ENCODE results near the gene NFAM1. TPM values are rescaled to one million over a fixed set of nuclear protein-coding genes. Genes with fewer than 3 reads are reported as not detected.

Gene NFAM1
- total and polyA plus RNA-seq, 2 of the 13 experiments (the other 11 are each of a cell fraction or from before 2014, with no cell fraction given) = 0.03 TPM; not detected in 1

GRCh38 chr22:42440728-42441127, 8.5 kb upstream of the NFAM1 start (continued):
- no peak for TF ChIP-seq ZNF430 (CRISPR knock-in tag; IDR thresholded peaks at IDR 0.05)
- no peak for TF ChIP-seq ZNF260 (CRISPR knock-in tag; IDR thresholded peaks at IDR 0.05; ENCODE audit: borderline replicate concordance, low read depth)
- no peak for TF ChIP-seq ZNF33A (CRISPR knock-in tag; IDR thresholded peaks at IDR 0.05; ENCODE audit: borderline replicate concordance)
- TF ChIP-seq, protein P1, sequence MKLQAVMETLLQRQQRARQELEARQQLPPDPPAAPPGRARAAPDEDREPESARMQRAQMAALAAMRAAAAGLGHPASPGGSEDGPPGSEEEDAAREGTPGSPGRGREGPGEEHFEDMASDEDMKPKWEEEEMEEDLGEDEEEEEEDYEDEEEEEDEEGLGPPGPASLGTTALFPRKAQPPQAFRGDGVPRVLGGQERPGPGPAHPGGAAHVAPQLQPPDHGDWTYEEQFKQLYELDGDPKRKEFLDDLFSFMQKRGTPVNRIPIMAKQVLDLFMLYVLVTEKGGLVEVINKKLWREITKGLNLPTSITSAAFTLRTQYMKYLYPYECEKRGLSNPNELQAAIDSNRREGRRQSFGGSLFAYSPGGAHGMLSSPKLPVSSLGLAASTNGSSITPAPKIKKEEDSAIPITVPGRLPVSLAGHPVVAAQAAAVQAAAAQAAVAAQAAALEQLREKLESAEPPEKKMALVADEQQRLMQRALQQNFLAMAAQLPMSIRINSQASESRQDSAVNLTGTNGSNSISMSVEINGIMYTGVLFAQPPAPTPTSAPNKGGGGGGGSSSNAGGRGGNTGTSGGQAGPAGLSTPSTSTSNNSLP (IDR thresholded peaks at IDR 0.05; ENCODE audit: low read depth, low read length) = no peak
- TF ChIP-seq ZNF496 (CRISPR knock-in tag; IDR thresholded peaks at IDR 0.05; ENCODE audit: insufficient replicate concordance) = no peak
- no peak for TF ChIP-seq IKZF1 (IDR thresholded peaks at IDR 0.05)

DNA sequence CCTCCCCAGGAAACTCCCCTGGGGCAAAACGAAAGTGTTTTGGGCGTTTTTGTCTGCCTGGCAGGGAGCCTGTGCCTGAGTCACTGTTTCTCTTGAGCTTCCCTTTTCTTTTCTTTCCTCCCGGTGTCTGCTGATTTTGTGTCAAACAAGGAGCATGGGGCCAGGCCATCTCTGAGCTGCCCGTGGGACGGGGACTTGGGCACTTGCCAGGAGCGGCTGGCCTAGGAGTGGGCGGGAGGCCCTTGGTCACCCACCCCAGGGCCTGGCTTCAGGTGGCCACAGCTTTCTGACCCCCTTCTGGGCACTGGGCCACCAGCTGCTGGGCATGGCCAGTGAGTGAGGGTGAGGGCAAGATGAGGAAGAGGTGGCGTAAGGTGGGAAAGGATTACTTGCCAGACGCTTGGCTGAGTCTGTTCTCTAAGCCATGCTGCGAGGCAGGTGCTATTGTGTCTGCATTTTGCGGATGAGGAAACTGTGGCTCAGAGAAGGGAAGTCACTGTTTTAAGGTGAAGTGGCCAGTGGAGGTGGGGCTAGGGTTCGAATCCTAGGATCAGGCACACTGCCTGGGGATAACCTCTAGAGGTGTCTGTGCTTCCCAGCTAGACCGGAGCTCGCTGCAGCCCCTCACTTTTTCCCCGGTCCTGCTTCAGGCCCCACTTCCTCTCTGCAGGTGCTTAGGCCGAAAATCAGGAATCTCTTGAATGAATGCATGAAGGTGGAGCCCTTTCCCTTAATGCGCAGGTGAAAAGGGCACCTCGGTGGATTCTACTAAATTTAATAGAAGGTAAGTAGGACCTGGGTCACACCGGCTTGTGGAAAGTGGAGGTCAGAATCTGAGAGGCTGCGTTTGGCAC, 7.8 kb upstream of the NFAM1 start:
- intact Hi-C loops (cut with micrococcal nuclease; ENCODE audit: unreplicated experiment) = loop anchor here (5.0 kb wide), 1 partner anchor 68 kb away; no protein-coding TSS in a partner anchor
- H3K9ac ChIP-seq (ENCODE audit: insufficient read depth, low read depth, low read length) = no peak overlapping the region
- peaks cover 27% of the 10 kb centered on the region for H3K4me1 ChIP-seq (ENCODE audit: insufficient read depth, low read length)
- no peak overlapping the region for H2AFZ ChIP-seq (ENCODE audit: low read length)
- WGBS (ENCODE audit: low lambda C conversion rate) = 41% methylated on average over 20 of the region's 20 CpGs
- in situ Hi-C loops (cut with HindIII; ENCODE audit: extremely low pct_ligation_motif_present, low pct_unique_long_range_greater_than_20kb) = loop anchor here (5.0 to 25.0 kb wide), 2 partner anchors 273 to 478 kb away; partner anchors contain the start of genes SEPTIN3 and SMIM45
- POLR2A ChIA-PET = no interaction called here
- no peak overlapping the region for H3K4me2 ChIP-seq (ENCODE audit: low read depth, low read length)
- no peak for FAIRE-seq
- H4K20me1 ChIP-seq (ENCODE audit: insufficient read depth, low read length) = no peaks in the 10 kb centered on the region
- H3K79me2 ChIP-seq (ENCODE audit: insufficient read depth, low read length) = no peaks in the 10 kb centered on the region
- H3K36me3 ChIP-seq (replicated peaks in 1 of 2; ENCODE audit: control insufficient read depth in 1 of 2, insufficient read depth in 2 of 2, low read length in 2 of 2) = no peaks in the 10 kb centered on the region
- no TSS peak for BruUV-seq (replicated peaks)
- CTCF ChIA-PET (ENCODE audit: low intra/inter-chr PET ratio, low total read pairs) = no interaction called here
- H3K9me3 ChIP-seq (ENCODE audit: low read length) = no peaks in the 10 kb centered on the region
- no peak for DNase-seq (ENCODE audit: low spot score)
- H3K4me3 ChIP-seq (replicated peaks in 1 of 3; ENCODE audit: insufficient read depth in 1 of 3, low read depth in 2 of 3, low read length in 3 of 3) = no peak overlapping the region
- peaks cover 1 to 46% of the 10 kb centered on the region in 2 experiments; a peak in 4 of 5 replicates for H3K27me3 ChIP-seq (ENCODE audit: control insufficient read depth in 1 of 2, insufficient read depth in 2 of 2, low read length in 2 of 2)
- no peak for ATAC-seq
- TF ChIP-seq PCBP2 (optimal IDR thresholded peaks at IDR 0.05; ENCODE audit: low read depth, low read length, poor library complexity, severe bottlenecking) = no peak
- no peak for TF ChIP-seq ZNF282 (IDR thresholded peaks at IDR 0.05; ENCODE audit: partially characterized antibody)
- H3K27ac ChIP-seq (ENCODE audit: extremely low read length, insufficient read depth, low read length) = no peak overlapping the region
